ENCODE data around the gene NHERF1. TPM values are rescaled to one million over a fixed set of nuclear protein-coding genes. Genes with fewer than 3 reads are reported as not detected.

NHERF1 gene
- total RNA-seq, 1 donor from 2014 or later = 36.3 TPM

DNA sequence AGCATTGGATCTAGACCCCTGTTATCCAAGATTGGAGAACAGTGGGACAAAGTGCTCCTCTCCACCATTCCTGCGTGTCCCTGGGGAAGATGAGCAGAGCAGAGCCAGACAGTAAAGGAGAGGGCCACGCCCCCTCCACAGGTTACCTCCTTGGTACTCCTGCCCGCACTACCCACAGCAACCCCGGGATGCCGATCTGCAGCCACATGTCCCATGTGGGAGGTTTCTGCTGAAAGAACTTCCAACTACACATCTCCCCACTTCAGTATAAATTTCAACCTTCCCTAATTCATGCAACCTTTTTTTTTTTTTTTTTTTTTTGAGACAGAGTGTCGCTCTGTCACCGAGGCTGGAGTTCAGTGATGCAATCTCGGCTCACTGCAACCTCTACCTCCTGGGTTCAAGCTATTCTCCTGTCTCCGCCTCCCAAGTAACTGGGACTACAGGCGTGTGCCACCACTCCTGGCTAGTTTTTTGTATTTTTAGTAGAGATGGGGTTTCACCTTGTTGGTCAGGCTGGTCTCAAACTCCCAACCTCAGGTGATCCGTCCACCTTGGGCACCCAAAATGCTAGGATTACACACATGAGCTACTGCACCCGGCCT is 9.1 kb upstream of the NHERF1 start:
- no peak overlapping the region for H3K27ac Mint-ChIP-seq (ENCODE audit: unreplicated experiment)
- Histone ChIP-seq H3K4me1 (ENCODE audit: insufficient read depth, low read length) (peaks cover 9% of the 10 kb centered on the region), H3K79me2 (ENCODE audit: insufficient read depth, low read length) (no peaks in the 10 kb centered on the region), H3K4me3 (ENCODE audit: insufficient read depth, low read depth, low read length) (no peak overlapping the region), H3K9ac (ENCODE audit: low read length) (no peak overlapping the region), H3K36me3 (ENCODE audit: insufficient read depth, low read length) (no peaks in the 10 kb centered on the region), H2AFZ (ENCODE audit: low read depth, low read length) (no peak overlapping the region), H3K9me3 (ENCODE audit: insufficient read depth, low read depth, low read length) (no peaks in the 10 kb centered on the region), H3K27ac (ENCODE audit: low read depth, low read length) (no peak overlapping the region), H3K4me2 (ENCODE audit: low read length) (no peak overlapping the region), H4K20me1 (ENCODE audit: insufficient read depth, low read length) (no peaks in the 10 kb centered on the region), H3K27me3 (ENCODE audit: insufficient read depth, low read length) (peaks cover 47% of the 10 kb centered on the region)
- H3K36me3 Mint-ChIP-seq (ENCODE audit: low read depth, unreplicated experiment) = no peaks in the 10 kb centered on the region
- DNase-seq (ENCODE audit: low read depth) = no peak
- TF ChIP-seq, protein P1, sequence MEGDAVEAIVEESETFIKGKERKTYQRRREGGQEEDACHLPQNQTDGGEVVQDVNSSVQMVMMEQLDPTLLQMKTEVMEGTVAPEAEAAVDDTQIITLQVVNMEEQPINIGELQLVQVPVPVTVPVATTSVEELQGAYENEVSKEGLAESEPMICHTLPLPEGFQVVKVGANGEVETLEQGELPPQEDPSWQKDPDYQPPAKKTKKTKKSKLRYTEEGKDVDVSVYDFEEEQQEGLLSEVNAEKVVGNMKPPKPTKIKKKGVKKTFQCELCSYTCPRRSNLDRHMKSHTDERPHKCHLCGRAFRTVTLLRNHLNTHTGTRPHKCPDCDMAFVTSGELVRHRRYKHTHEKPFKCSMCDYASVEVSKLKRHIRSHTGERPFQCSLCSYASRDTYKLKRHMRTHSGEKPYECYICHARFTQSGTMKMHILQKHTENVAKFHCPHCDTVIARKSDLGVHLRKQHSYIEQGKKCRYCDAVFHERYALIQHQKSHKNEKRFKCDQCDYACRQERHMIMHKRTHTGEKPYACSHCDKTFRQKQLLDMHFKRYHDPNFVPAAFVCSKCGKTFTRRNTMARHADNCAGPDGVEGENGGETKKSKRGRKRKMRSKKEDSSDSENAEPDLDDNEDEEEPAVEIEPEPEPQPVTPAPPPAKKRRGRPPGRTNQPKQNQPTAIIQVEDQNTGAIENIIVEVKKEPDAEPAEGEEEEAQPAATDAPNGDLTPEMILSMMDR (IDR thresholded peaks at IDR 0.05; ENCODE audit: insufficient read depth, low read depth, low read length) = no peak
- no peak for TF ChIP-seq EZH2 (IDR thresholded peaks at IDR 0.05; ENCODE audit: insufficient read depth, low read length)
- no peak for FAIRE-seq
- H3K4me1 Mint-ChIP-seq (ENCODE audit: low read depth, unreplicated experiment) = no peaks in the 10 kb centered on the region
- no peaks in the 10 kb centered on the region for H3K9me3 Mint-ChIP-seq (ENCODE audit: unreplicated experiment)
- peaks cover 44% of the 10 kb centered on the region for H3K27me3 Mint-ChIP-seq (ENCODE audit: low read depth, unreplicated experiment)
- H3K4me3 Mint-ChIP-seq (ENCODE audit: unreplicated experiment) = no peak overlapping the region

DNA sequence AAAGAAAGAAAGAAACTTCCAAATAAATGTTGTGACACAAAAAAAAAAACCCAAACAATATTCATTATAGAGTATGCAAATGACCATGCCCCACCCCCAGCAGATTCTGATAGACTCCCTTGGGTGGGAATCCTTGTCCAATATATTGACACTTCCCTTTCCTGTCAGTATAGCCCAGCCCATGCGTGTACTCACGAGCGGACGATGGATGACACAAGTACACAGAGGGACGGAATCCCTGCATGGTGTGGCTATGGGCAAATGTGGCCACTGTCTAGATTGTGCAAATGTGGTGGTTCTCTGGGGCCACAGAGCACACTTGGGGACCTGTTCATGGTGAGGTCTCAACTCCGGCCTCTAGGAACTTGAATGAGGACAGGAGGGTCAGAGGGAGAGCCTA is 8.3 kb upstream of the NHERF1 start:
- Histone ChIP-seq H4K20me1 (ENCODE audit: insufficient read depth, low read length) (no peaks in the 10 kb centered on the region), H3K27me3 (ENCODE audit: insufficient read depth, low read length) (peaks cover 44% of the 10 kb centered on the region), H3K4me2 (ENCODE audit: low read length) (no peak overlapping the region), H3K9ac (ENCODE audit: low read length) (no peak overlapping the region), H3K27ac (ENCODE audit: low read depth, low read length) (no peak overlapping the region), H3K4me1 (ENCODE audit: insufficient read depth, low read length) (peaks cover 12% of the 10 kb centered on the region), H3K9me3 (ENCODE audit: insufficient read depth, low read depth, low read length) (no peaks in the 10 kb centered on the region), H3K36me3 (ENCODE audit: insufficient read depth, low read length) (no peaks in the 10 kb centered on the region), H2AFZ (ENCODE audit: low read depth, low read length) (no peak overlapping the region), H3K4me3 (ENCODE audit: insufficient read depth, low read depth, low read length) (no peak overlapping the region), H3K79me2 (ENCODE audit: insufficient read depth, low read length) (no peaks in the 10 kb centered on the region)
- no peaks in the 10 kb centered on the region for H3K9me3 Mint-ChIP-seq (ENCODE audit: unreplicated experiment)
- FAIRE-seq = no peak
- H3K36me3 Mint-ChIP-seq (ENCODE audit: low read depth, unreplicated experiment) = no peaks in the 10 kb centered on the region
- DNase-seq (ENCODE audit: low read depth) = no peak
- peaks cover 40% of the 10 kb centered on the region for H3K27me3 Mint-ChIP-seq (ENCODE audit: low read depth, unreplicated experiment)
- H3K27ac Mint-ChIP-seq (ENCODE audit: unreplicated experiment) = no peak overlapping the region
- H3K4me3 Mint-ChIP-seq (ENCODE audit: unreplicated experiment) = no peak overlapping the region
- no peak for TF ChIP-seq EZH2 (IDR thresholded peaks at IDR 0.05; ENCODE audit: insufficient read depth, low read length)
- TF ChIP-seq, protein P1 (IDR thresholded peaks at IDR 0.05; ENCODE audit: insufficient read depth, low read depth, low read length) = no peak
- peaks cover 2% of the 10 kb centered on the region for H3K4me1 Mint-ChIP-seq (ENCODE audit: low read depth, unreplicated experiment)

DNA sequence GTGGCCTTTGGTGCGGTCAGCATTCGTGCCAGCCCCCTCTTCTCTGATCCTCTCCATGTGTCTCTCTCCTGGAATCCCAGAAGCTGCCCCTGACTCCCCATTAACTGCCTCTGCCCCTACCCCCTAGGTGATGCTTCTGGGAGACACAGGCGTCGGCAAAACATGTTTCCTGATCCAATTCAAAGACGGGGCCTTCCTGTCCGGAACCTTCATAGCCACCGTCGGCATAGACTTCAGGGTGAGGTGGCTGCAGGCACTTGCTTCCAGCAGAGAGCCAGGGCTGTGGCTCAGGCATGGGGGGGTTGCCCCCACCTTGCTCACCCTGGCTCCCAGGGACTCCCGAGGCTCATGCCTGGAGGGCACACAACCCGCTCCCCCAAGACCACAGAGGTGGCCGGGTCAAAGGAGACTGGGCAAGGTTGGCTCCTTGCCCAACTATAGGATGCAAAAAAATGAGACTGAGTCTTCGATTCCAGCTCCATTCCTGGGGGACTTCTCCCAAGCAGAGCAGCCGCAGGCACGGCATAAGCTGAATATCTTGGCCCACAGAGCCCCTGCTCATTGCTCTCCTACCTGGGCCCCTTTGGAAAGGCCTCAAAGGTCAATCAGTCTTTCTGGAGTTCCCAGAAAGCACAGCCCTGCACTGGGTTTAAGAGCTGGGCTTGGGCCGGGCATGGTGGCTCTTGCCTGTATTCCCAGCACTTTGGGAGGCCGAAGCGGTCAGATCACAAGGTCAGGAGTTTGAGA is 7.6 kb upstream of the NHERF1 start:
- Histone ChIP-seq H3K4me3 (ENCODE audit: insufficient read depth, low read depth, low read length) (no peak overlapping the region), H3K9me3 (ENCODE audit: insufficient read depth, low read depth, low read length) (no peaks in the 10 kb centered on the region), H3K79me2 (ENCODE audit: insufficient read depth, low read length) (no peaks in the 10 kb centered on the region), H3K4me2 (ENCODE audit: low read length) (no peak overlapping the region), H3K27me3 (ENCODE audit: insufficient read depth, low read length) (peaks cover 39% of the 10 kb centered on the region), H3K27ac (ENCODE audit: low read depth, low read length) (no peak overlapping the region), H4K20me1 (ENCODE audit: insufficient read depth, low read length) (no peaks in the 10 kb centered on the region), H2AFZ (ENCODE audit: low read depth, low read length) (no peak overlapping the region), H3K4me1 (ENCODE audit: insufficient read depth, low read length) (peaks cover 12% of the 10 kb centered on the region), H3K36me3 (ENCODE audit: insufficient read depth, low read length) (no peaks in the 10 kb centered on the region), H3K9ac (ENCODE audit: low read length) (no peak overlapping the region)
- Mint-ChIP-seq H3K4me3 (ENCODE audit: unreplicated experiment) (no peak overlapping the region), H3K4me1 (ENCODE audit: low read depth, unreplicated experiment) (peaks cover 2% of the 10 kb centered on the region), H3K9me3 (ENCODE audit: unreplicated experiment) (no peaks in the 10 kb centered on the region), H3K36me3 (ENCODE audit: low read depth, unreplicated experiment) (no peaks in the 10 kb centered on the region), H3K27me3 (ENCODE audit: low read depth, unreplicated experiment) (peaks cover 35% of the 10 kb centered on the region), H3K27ac (ENCODE audit: unreplicated experiment) (no peak overlapping the region)
- no peak for FAIRE-seq
- TF ChIP-seq EZH2 (IDR thresholded peaks at IDR 0.05; ENCODE audit: insufficient read depth, low read length) = no peak
- TF ChIP-seq, protein P1 (IDR thresholded peaks at IDR 0.05; ENCODE audit: insufficient read depth, low read depth, low read length) = no peak
- no peak for DNase-seq (ENCODE audit: low read depth)

Measured in astrocyte (in vitro differentiated cells and primary cell).